SH-SY5Y (cell line): ENCODE data around the gene LGALS3BP.

ENCODE experiments used
- GATA2 ChIP-seq: IDR thresholded peaks from 2 replicates; pipeline ENCODE4 v1.6.1; 2011; ENCODE audit warnings: mild to moderate bottlenecking, low read depth, low read length
- GATA3 ChIP-seq: IDR thresholded peaks from 2 replicates; pipeline ENCODE4 v1.6.1; 2011; ENCODE audit warnings: low read depth, mild to moderate bottlenecking, low read length, moderate library complexity

- TF ChIP-seq GATA2 (no peak), GATA3 (no peak)
Measured at GRCh38 chr17:78923660-78924453, 55.9 kb downstream of the LGALS3BP start.
